A549 (cell line): Measurements from ENCODE around the gene DHFR2.

Experiments
- EP300 ChIP-seq, 2 experiments: fragments of >200 bp; sonication (Bioruptor Twin); formaldehyde crosslinking; IDR thresholded peaks; 2 replicates in 1 of 2; 3 replicates in 1 of 2; pipeline ENCODE4 v1.6.1; 2016 to 2017
- PHF8 ChIP-seq: fragments of 200-600 bp; sonication (generic); IDR thresholded peaks from 2 replicates; pipeline ENCODE4 v1.6.1; 2016; ENCODE audit warnings: low read depth, mild to moderate bottlenecking, antibody characterized with exemption, moderate library complexity, borderline replicate concordance
- POLR2A ChIP-seq: IDR thresholded peaks from 2 replicates; pipeline ENCODE4 v1.6.1; 2012; ENCODE audit warnings: mild to moderate bottlenecking, low read length
- RFX5 ChIP-seq: fragments of 450-650 bp; IDR thresholded peaks from 2 replicates; pipeline ENCODE4 v1.7.1; 2014; ENCODE audit warnings: antibody characterized with exemption, mild to moderate bottlenecking, moderate library complexity
- TF ChIP-seq, protein P1 (sequence below): fragments of >200 bp; sonication (Bioruptor Twin); formaldehyde crosslinking; IDR thresholded peaks from 3 replicates; pipeline ENCODE4 v1.5.1; 2016
- TF ChIP-seq, protein P2 (sequence below): IDR thresholded peaks from 2 replicates; pipeline ENCODE4 v1.6.1; 2012
- TF ChIP-seq, protein P3 (sequence below): fragments of 200-600 bp; sonication (generic); IDR thresholded peaks from 2 replicates; pipeline ENCODE4 v1.6.1; 2016; ENCODE audit warnings: antibody characterized with exemption, mild to moderate bottlenecking, moderate library complexity

DNA sequence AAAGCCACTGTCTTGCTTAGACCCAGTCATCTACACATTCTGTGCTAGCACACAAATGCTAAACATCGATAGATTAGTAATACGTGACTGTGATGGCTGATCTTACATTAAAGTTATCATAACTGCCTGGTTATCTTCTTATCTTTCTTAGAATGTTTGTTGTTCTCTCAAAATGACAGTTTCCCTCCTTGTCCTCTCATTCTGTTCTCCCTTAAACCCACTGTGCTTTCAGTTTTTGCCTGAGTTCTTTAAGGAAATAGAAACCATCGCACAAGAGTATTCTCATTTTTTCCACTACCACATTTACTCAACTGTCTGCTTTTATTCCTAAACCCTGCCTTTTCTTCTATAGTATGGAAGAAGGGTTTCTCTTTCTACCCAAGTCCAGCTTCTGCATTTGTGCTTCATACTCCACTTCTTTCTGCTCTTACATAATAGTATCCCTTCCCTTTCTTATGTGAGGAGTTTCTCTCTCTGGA, 51.4 kb downstream of the DHFR2 start:
- TF ChIP-seq PHF8 (no peak), POLR2A (no peak), EP300 (IDR thresholded peaks at IDR 0.05) (no peak), RFX5 (no peak)
- TF ChIP-seq, protein P1, sequence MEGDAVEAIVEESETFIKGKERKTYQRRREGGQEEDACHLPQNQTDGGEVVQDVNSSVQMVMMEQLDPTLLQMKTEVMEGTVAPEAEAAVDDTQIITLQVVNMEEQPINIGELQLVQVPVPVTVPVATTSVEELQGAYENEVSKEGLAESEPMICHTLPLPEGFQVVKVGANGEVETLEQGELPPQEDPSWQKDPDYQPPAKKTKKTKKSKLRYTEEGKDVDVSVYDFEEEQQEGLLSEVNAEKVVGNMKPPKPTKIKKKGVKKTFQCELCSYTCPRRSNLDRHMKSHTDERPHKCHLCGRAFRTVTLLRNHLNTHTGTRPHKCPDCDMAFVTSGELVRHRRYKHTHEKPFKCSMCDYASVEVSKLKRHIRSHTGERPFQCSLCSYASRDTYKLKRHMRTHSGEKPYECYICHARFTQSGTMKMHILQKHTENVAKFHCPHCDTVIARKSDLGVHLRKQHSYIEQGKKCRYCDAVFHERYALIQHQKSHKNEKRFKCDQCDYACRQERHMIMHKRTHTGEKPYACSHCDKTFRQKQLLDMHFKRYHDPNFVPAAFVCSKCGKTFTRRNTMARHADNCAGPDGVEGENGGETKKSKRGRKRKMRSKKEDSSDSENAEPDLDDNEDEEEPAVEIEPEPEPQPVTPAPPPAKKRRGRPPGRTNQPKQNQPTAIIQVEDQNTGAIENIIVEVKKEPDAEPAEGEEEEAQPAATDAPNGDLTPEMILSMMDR: no peak
- TF ChIP-seq, protein P2, sequence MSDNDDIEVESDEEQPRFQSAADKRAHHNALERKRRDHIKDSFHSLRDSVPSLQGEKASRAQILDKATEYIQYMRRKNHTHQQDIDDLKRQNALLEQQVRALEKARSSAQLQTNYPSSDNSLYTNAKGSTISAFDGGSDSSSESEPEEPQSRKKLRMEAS: no peak
- TF ChIP-seq, protein P3, sequence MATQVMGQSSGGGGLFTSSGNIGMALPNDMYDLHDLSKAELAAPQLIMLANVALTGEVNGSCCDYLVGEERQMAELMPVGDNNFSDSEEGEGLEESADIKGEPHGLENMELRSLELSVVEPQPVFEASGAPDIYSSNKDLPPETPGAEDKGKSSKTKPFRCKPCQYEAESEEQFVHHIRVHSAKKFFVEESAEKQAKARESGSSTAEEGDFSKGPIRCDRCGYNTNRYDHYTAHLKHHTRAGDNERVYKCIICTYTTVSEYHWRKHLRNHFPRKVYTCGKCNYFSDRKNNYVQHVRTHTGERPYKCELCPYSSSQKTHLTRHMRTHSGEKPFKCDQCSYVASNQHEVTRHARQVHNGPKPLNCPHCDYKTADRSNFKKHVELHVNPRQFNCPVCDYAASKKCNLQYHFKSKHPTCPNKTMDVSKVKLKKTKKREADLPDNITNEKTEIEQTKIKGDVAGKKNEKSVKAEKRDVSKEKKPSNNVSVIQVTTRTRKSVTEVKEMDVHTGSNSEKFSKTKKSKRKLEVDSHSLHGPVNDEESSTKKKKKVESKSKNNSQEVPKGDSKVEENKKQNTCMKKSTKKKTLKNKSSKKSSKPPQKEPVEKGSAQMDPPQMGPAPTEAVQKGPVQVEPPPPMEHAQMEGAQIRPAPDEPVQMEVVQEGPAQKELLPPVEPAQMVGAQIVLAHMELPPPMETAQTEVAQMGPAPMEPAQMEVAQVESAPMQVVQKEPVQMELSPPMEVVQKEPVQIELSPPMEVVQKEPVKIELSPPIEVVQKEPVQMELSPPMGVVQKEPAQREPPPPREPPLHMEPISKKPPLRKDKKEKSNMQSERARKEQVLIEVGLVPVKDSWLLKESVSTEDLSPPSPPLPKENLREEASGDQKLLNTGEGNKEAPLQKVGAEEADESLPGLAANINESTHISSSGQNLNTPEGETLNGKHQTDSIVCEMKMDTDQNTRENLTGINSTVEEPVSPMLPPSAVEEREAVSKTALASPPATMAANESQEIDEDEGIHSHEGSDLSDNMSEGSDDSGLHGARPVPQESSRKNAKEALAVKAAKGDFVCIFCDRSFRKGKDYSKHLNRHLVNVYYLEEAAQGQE: no peak
